Measurements from ENCODE around the gene TMEM184A. TPM values are rescaled to one million over a fixed set of nuclear protein-coding genes. Genes with fewer than 3 reads are reported as not detected.

Gene TMEM184A
- total RNA-seq, 4 donors from 2014 or later = 0.29 to 2.8 (median 0.64) TPM; not detected in 1

GRCh38 chr7:1533255-1533546, 22.8 kb downstream of the TMEM184A start:
- Histone ChIP-seq H3K4me1 (peaks cover 12 to 15% of the 10 kb centered on the region in 2 donors), H3K9me3 (no peaks in the 10 kb centered on the region), H3K4me3 (peak overlapping the region; percentile 41 to 66), H3K27me3 (no peaks in the 10 kb centered on the region), H3K36me3 (no peaks in the 10 kb centered on the region), H3K27ac (peak overlapping the region; percentile 96 to 98)
- intact Hi-C loops (cut with DNase I; ENCODE audit: low total_unique reads) = no loop called here
- TF ChIP-seq CTCF (IDR thresholded peaks at IDR 0.05) (no peak), POLR2A (IDR thresholded peaks at IDR 0.05) (no peak)
- DNase-seq = no peak

- Histone ChIP-seq H3K4me1 (peaks cover 12 to 13% of the 10 kb centered on the region in 2 donors), H3K4me3 (peak overlapping the region; percentile 41 to 66), H3K27me3 (no peaks in the 10 kb centered on the region), H3K36me3 (no peaks in the 10 kb centered on the region), H3K9me3 (no peaks in the 10 kb centered on the region), H3K27ac (peak overlapping the region; percentile 96 to 98)
- TF ChIP-seq CTCF (IDR thresholded peaks at IDR 0.05) = no peak
- TF ChIP-seq POLR2A (IDR thresholded peaks at IDR 0.05) = peak; percentile 51 to 73
- DNase-seq = peak; percentile 76 to 87
- intact Hi-C loops (cut with DNase I; ENCODE audit: low total_unique reads) = no loop called here
Measured at GRCh38 chr7:1532456-1533254, 23.4 kb downstream of the TMEM184A start.

- TF ChIP-seq CTCF (IDR thresholded peaks at IDR 0.05) = no peak
- TF ChIP-seq POLR2A (IDR thresholded peaks at IDR 0.05) = no peak
- H3K27me3 ChIP-seq = no peaks in the 10 kb centered on the region
- H3K4me1 ChIP-seq = peaks cover 12 to 13% of the 10 kb centered on the region in 2 donors
- intact Hi-C loops (cut with DNase I; ENCODE audit: low total_unique reads) = no loop called here
- no peaks in the 10 kb centered on the region for H3K9me3 ChIP-seq
- H3K27ac ChIP-seq = peak overlapping the region; percentile 96 to 98
- H3K36me3 ChIP-seq = no peaks in the 10 kb centered on the region
- no peak for DNase-seq
- peak overlapping the region; percentile 41 to 66 for H3K4me3 ChIP-seq
Measured at GRCh38 chr7:1531979-1532455, 24.0 kb downstream of the TMEM184A start.

- peaks cover 12 to 13% of the 10 kb centered on the region in 2 donors for H3K4me1 ChIP-seq
- no peaks in the 10 kb centered on the region for H3K36me3 ChIP-seq
- peak; percentile 49 to 53 for DNase-seq
- TF ChIP-seq POLR2A (IDR thresholded peaks at IDR 0.05) (peak in 1 of 2 donors; percentile 23), CTCF (IDR thresholded peaks at IDR 0.05) (no peak)
- H3K9me3 ChIP-seq = no peaks in the 10 kb centered on the region
- H3K27me3 ChIP-seq = no peaks in the 10 kb centered on the region
- intact Hi-C loops (cut with DNase I; ENCODE audit: low total_unique reads) = no loop called here
- H3K4me3 ChIP-seq = peak overlapping the region; percentile 41 to 66
- H3K27ac ChIP-seq = peak overlapping the region; percentile 96 to 98
Measured at GRCh38 chr7:1531263-1531978, 24.6 kb downstream of the TMEM184A start.

- Histone ChIP-seq H3K9me3 (no peaks in the 10 kb centered on the region), H3K27ac (peak overlapping the region; percentile 96 to 98), H3K4me1 (peaks cover 9 to 13% of the 10 kb centered on the region in 2 donors), H3K4me3 (peak overlapping the region; percentile 41 to 66), H3K36me3 (no peaks in the 10 kb centered on the region), H3K27me3 (no peaks in the 10 kb centered on the region)
- intact Hi-C loops (cut with DNase I; ENCODE audit: low total_unique reads) = no loop called here
- DNase-seq = peak in 1 of 2 donors; percentile 15
- TF ChIP-seq POLR2A (IDR thresholded peaks at IDR 0.05) (no peak), CTCF (IDR thresholded peaks at IDR 0.05) (no peak)
Measured at GRCh38 chr7:1530946-1531262, 25.1 kb downstream of the TMEM184A start.

All from uterus (tissue), 4 donors.